IPS-15b (cell line): ENCODE data around the gene CRHBP.
"Not testable (repeated sequence)": the region's sequence is repeated elsewhere in the genome, so short reads cannot be mapped to it uniquely, and the experiment has no call there.

Experiments used
- H3K27me3 ChIP-seq: one replicate; pipeline ENCODE4 v1.6.1; 2013; ENCODE audit warnings: low read length; ENCODE audit not compliant: control insufficient read depth, insufficient read depth
- H3K36me3 ChIP-seq: one replicate; pipeline ENCODE4 v1.6.1; 2013; ENCODE audit warnings: low read length; ENCODE audit not compliant: control insufficient read depth, insufficient read depth
- H3K4me1 ChIP-seq: one replicate; pipeline ENCODE4 v1.6.1; 2013; ENCODE audit warnings: mild to moderate bottlenecking, low read length; ENCODE audit not compliant: control insufficient read depth, insufficient read depth
- H3K4me3 ChIP-seq: one replicate; pipeline ENCODE4 v1.5.1; 2013; ENCODE audit warnings: low read depth, low read length
- H3K9ac ChIP-seq: one replicate; pipeline ENCODE4 v1.6.1; 2013; ENCODE audit warnings: low read depth, mild to moderate bottlenecking, low read length
- H3K9me3 ChIP-seq: one replicate; pipeline ENCODE4 v1.6.1; 2013; ENCODE audit warnings: mild to moderate bottlenecking, low read length; ENCODE audit not compliant: control insufficient read depth, insufficient read depth

CRHBP gene

GRCh38 chr5:76942581-76942980, 10.3 kb upstream of the CRHBP start:
- no peaks in the 10 kb centered on the region for H3K36me3 ChIP-seq
- H3K27me3 ChIP-seq, result no peaks in the 10 kb centered on the region
- H3K4me1 ChIP-seq, result no peaks in the 10 kb centered on the region
- no peak overlapping the region for H3K4me3 ChIP-seq
- no peak overlapping the region for H3K9ac ChIP-seq
- no peaks in the 10 kb centered on the region for H3K9me3 ChIP-seq

DNA sequence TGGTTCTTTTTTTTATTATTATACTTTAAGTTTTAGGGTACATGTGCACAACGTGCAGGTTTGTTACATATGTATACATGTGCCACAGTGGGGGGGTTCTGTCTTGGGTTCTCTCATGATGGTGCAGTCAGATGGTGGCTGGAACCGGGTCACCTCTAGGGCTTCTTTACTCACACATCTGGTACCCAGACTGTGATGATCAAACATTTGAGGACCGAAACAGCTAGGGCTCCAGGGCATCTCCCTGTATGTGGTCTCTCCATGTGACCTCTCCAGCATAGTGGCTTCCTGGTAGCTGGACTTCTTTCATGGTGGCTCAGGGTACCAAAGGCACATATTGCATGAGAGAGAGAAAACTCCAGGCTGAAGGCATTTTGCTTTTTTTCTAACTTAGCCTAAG, 9.8 kb upstream of the CRHBP start:
- H3K36me3 ChIP-seq, result no peaks in the 10 kb centered on the region
- H3K4me1 ChIP-seq, result no peaks in the 10 kb centered on the region
- no peak overlapping the region for H3K9ac ChIP-seq
- no peaks in the 10 kb centered on the region for H3K9me3 ChIP-seq
- H3K27me3 ChIP-seq, result no peaks in the 10 kb centered on the region
- H3K4me3 ChIP-seq, result no peak overlapping the region

GRCh38 chr5:76944638-76945037, 8.2 kb upstream of the CRHBP start:
- Histone ChIP-seq H3K27me3 (no peaks in the 10 kb centered on the region), H3K4me1 (no peaks in the 10 kb centered on the region), H3K4me3 (no peak overlapping the region), H3K9ac (no peak overlapping the region), H3K36me3 (no peaks in the 10 kb centered on the region), H3K9me3 (no peaks in the 10 kb centered on the region)

DNA sequence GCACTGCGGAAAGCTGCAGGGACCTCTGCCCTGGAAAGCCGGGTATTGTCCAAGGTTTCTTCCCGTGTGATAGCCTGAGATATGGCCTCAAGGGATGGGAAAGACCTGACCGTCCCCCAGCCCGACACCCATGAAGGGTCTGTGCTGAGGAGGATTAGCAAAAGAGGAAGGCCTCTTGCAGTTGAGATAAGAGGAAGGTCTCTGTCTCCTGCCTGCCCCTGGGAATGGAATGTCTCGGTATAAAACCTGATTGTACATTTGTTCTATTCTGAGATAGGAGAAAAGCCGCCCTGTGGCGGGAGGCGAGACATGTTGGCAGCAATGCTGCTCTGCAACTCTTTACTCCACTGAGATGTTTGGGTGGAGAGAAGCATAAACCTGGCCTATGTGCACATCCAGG, 7.6 kb upstream of the CRHBP start:
- not testable (repeated sequence) for H3K36me3 ChIP-seq, H3K9ac ChIP-seq, H3K4me3 ChIP-seq, H3K4me1 ChIP-seq, H3K27me3 ChIP-seq, H3K9me3 ChIP-seq

- Histone ChIP-seq H3K36me3 (no peaks in the 10 kb centered on the region), H3K4me1 (no peaks in the 10 kb centered on the region), H3K9ac (no peak overlapping the region)
Observed at GRCh38 chr5:76946090-76946489, 6.8 kb upstream of the CRHBP start.

DNA sequence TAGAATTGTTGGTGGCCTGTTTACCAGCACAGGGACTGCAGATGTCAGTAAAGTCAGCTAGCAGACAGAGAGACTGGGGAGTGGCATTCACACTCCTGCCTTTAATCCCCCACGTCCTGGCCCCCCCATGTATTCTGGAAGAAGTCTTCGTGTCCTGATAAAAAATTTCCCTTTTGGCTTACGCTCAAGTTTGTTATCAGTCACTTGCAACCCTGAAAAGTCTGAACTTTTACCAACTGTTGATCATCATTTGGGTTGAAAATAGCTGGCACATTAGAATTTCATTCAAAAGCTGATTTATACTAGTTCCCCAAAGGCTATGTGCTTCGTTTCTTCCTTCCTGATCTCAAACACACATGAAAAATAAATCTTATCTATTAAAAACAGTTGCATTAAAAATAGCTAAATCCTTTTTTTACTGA, 5.8 kb upstream of the CRHBP start:
- no peak overlapping the region for H3K9ac ChIP-seq
- H3K36me3 ChIP-seq, result no peaks in the 10 kb centered on the region
- no peaks in the 10 kb centered on the region for H3K9me3 ChIP-seq
- peaks cover 13% of the 10 kb centered on the region for H3K27me3 ChIP-seq
- no peaks in the 10 kb centered on the region for H3K4me1 ChIP-seq
- no peak overlapping the region for H3K4me3 ChIP-seq

More at GRCh38 chr5:76946090-76946489, 6.8 kb upstream of the CRHBP start:
- no peaks in the 10 kb centered on the region for H3K9me3 ChIP-seq
- peaks cover 3% of the 10 kb centered on the region for H3K27me3 ChIP-seq
- H3K4me3 ChIP-seq, result no peak overlapping the region

DNA sequence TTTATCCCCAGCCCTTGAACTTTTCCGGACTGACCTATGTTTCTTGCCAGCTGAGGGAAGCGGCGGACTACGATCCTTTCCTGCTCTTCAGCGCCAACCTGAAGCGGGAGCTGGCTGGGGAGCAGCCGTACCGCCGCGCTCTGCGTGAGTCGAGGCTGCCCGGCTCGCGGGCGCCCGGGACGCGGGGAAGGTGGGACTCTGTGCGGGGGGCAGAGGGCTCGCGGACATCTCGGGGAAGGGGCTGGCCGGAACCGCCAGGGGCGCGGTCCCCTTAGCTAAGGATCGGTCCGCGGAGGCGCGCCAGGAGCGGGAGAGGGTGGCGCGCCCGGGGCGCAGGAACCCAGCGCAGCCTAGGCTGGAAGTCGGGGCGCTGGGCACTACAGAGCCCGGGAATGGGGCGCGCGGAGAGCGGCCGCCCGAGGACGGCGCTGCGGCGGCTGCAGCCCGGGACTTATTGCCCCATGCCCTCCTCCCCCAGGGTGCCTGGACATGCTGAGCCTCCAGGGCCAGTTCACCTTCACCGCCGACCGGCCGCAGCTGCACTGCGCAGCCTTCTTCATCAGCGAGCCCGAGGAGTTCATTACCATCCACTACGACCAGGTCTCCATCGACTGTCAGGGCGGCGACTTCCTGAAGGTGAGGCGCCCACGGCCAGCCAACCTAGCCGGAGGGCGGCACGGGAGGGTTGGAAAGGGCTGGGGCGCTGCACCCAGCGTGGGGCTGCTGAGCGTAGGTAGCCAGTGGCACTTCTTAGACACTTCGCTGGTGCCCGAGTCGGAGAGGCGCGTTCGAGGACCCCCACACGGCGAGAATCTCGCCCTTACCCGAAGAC, 922 bp downstream of the CRHBP start:
- Histone ChIP-seq H3K36me3 (no peaks in the 10 kb centered on the region), H3K9me3 (no peaks in the 10 kb centered on the region), H3K4me3 (peak overlapping the region; percentile 78), H3K4me1 (no peaks in the 10 kb centered on the region), H3K27me3 (peaks cover 55% of the 10 kb centered on the region), H3K9ac (no peak overlapping the region)

- H3K4me3 ChIP-seq, result peak overlapping the region; percentile 78
- peaks cover 55% of the 10 kb centered on the region for H3K27me3 ChIP-seq
Observed at GRCh38 chr5:76954383-76954763, 1.5 kb downstream of the CRHBP start.

DNA sequence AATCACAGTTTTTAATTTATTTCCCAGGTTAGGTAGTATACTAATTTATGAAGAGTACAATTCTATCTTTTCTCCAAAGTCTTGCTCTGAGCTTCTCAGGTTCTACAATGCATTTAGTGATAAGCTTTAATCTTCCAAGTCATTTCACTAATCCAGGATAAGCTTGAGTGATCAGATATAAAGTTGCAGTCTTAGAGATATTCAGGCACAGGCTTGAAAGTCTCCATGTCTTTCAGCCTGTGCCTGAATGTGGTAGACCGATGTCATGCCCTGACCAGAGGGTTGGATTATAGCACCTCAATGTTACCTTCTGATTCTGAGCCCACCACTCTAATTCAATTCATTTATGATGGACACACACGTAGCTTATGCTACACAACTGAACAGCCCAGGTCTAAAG, 3.2 kb downstream of the CRHBP start:
- Histone ChIP-seq H3K36me3 (no peaks in the 10 kb centered on the region), H3K4me3 (no peak overlapping the region)

More at GRCh38 chr5:76954383-76954763, 1.5 kb downstream of the CRHBP start:
- H3K9me3 ChIP-seq, result no peaks in the 10 kb centered on the region
- no peaks in the 10 kb centered on the region for H3K36me3 ChIP-seq
- no peaks in the 10 kb centered on the region for H3K4me1 ChIP-seq
- no peak overlapping the region for H3K9ac ChIP-seq

DNA sequence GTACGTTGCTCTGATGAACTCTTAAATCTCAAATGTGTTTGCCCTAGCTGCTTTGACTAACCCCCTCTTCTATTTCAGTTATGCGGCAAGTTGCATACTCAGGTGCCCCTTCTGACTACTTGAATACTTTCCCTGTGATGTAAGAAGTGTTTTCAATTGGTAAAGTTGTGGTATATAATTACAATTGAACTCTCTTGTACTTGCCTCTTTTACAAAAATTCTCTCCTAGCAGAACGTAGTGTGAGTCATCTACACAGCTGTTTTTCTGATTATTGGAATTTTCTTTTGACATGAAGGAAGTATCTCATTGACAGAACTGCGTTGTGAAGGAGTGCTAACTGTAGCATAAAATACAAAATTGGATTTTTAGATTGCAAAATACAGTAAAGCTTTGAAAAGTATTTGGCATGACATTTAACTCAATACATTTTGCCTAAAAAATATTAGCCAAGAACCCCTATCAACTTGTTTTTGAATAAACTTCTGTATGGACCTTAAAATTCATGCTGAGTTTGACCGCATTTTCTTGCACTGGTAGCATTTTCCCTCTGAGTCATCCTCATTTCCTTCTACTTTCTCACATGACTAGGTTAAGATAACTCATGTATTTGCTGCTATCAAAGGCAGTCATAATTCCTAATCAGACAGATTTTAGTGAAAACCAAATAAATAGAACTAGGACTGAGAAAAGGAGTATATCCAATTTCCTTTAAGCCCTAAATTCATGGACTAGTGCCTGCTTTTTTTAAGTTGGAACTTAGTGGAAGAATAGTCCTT, 6.3 kb downstream of the CRHBP start:
- Histone ChIP-seq H3K9ac (no peak overlapping the region), H3K9me3 (no peaks in the 10 kb centered on the region), H3K4me3 (no peak overlapping the region), H3K27me3 (peaks cover 21% of the 10 kb centered on the region), H3K4me1 (peaks cover 3% of the 10 kb centered on the region), H3K36me3 (no peaks in the 10 kb centered on the region)

More for the DNA sequence above, 3.2 kb downstream of the CRHBP start:
- Histone ChIP-seq H3K4me1 (peaks cover 3% of the 10 kb centered on the region), H3K9me3 (no peaks in the 10 kb centered on the region), H3K27me3 (peaks cover 52% of the 10 kb centered on the region), H3K9ac (no peak overlapping the region)

DNA sequence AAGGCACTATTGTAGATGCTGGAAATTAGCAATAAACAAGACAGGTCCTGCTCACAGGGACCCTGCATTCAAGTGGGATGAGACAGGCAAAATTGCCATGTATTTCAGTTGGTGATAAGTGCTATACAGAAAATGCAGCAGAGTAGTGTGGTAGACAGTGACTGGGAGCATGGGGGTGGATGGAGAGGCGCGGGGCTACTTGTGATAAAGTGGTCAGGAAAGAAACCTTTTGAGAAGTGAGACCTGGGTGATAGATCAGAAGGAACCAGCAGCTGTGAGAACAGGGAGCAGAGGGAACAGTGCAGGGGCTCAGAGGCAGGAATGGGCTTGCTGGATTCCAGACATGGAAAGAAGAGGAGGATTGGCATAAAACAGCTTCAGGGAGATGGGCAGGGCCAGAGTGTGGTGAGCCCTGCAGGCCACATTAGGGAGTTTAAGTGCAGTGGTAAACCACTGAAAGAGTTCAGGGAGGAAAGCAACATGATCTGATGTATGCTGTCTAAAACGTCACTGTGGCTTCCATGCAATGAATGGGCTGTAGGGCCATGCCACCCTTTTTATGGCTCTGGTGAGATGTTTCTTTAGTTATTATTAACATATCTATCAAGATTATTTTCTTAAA, 7.3 kb downstream of the CRHBP start:
- no peak overlapping the region for H3K4me3 ChIP-seq
- peaks cover 12% of the 10 kb centered on the region for H3K27me3 ChIP-seq
- H3K36me3 ChIP-seq, result no peaks in the 10 kb centered on the region
- no peaks in the 10 kb centered on the region for H3K9me3 ChIP-seq
- H3K9ac ChIP-seq, result no peak overlapping the region
- H3K4me1 ChIP-seq, result peaks cover 3% of the 10 kb centered on the region
